Ascending aorta (tissue), 2 donors: ENCODE data around the gene AFAP1L2. TPM values are rescaled to one million over a fixed set of nuclear protein-coding genes. Genes with fewer than 3 reads are reported as not detected.

Source experiments
- DNase-seq, 2 donors: peaks; one replicate each; pipeline ENCODE4 v3.0.0-alpha.2; 2019; ENCODE audit warnings: low spot score in 2 of 2
- H3K27ac ChIP-seq, 2 donors: fragments of 200-600 bp; sonication (generic); one replicate each; pipeline ENCODE4 v1.5.1; 2016 to 2017; ENCODE audit warnings: mild to moderate bottlenecking in 1 of 2
- H3K27me3 ChIP-seq: fragments of 200-600 bp; sonication (generic); one replicate; pipeline ENCODE4 v1.5.1; 2017
- H3K36me3 ChIP-seq, 2 donors: fragments of 200-600 bp; sonication (generic); one replicate each; pipeline ENCODE4 v1.5.1; 2016
- H3K4me1 ChIP-seq, 2 donors: fragments of 200-600 bp; sonication (generic); one replicate each; pipeline ENCODE4 v1.5.1; 2016 to 2017; ENCODE audit warnings: mild to moderate bottlenecking in 1 of 2
- H3K4me3 ChIP-seq, 2 donors: fragments of 200-600 bp; sonication (generic); one replicate each; pipeline ENCODE4 v1.5.1; 2016 to 2017; ENCODE audit warnings: mild to moderate bottlenecking in 1 of 2
- H3K9me3 ChIP-seq, 2 donors: fragments of 200-600 bp; sonication (generic); one replicate each; pipeline ENCODE4 v1.5.1; 2016
- CTCF ChIP-seq, 3 experiments: fragments of 200-600 bp in 2 of 3; fragments of 450-650 bp in 1 of 3; sonication (generic) in 2 of 3; IDR thresholded peaks; one replicate each; pipeline ENCODE4 v1.5.1; 2016 to 2019; ENCODE audit warnings: antibody characterized with exemption in 3 of 3, mild to moderate bottlenecking in 1 of 3, moderate library complexity in 1 of 3
- intact Hi-C: fragments of 100-400 bp; cut with DNase I; formaldehyde crosslinking; loops from one replicate; pipeline ENCODE4 v1.15.1; 2023
- total RNA-seq: library from RNA; depleted of rRNA; stranded (reverse); fragments of >200 nt; gene quantifications from one replicate; pipeline ENCODE4 v1.1.0, GENCODE V29; 2016

The AFAP1L2 gene
- total RNA-seq, 1 donor from 2014 or later, result 30.4 TPM

DNA sequence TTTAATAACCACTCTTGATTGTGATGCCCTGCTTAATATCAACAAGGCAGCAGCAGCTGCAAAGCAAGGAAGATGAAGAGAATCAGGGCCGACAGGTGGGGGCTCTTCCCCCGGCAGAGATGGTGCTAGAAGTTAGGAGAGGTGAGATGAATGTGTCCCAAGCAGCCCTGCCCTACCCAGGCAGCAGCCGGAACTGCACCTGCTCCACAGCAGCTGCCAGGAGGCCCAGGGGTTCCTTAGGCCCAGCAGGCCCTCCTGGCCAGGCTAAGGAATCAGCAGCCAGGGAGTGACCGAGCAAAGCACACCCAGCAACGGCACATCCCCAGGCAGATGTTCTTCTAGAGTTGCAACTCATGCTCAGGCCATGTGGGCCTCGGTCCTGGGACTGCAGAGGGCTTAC, 17.9 kb downstream of the AFAP1L2 start:
- no peaks in the 10 kb centered on the region for H3K27me3 ChIP-seq
- DNase-seq, result peak in 1 of 2 donors; percentile 51
- no peak overlapping the region for H3K27ac ChIP-seq
- no peaks in the 10 kb centered on the region for H3K36me3 ChIP-seq
- intact Hi-C loops, result no loop called here
- H3K9me3 ChIP-seq, result no peaks in the 10 kb centered on the region
- H3K4me3 ChIP-seq, result no peak overlapping the region
- TF ChIP-seq CTCF (IDR thresholded peaks at IDR 0.05), result no peak
- H3K4me1 ChIP-seq, result peaks cover 0 to 6% of the 10 kb centered on the region in 2 donors

GRCh38 chr10:114385557-114385956, 18.7 kb downstream of the AFAP1L2 start:
- Histone ChIP-seq H3K9me3 (no peaks in the 10 kb centered on the region), H3K36me3 (no peaks in the 10 kb centered on the region), H3K4me1 (peaks cover 0 to 6% of the 10 kb centered on the region in 2 donors), H3K4me3 (no peak overlapping the region), H3K27ac (no peak overlapping the region), H3K27me3 (no peaks in the 10 kb centered on the region)
- no peak for TF ChIP-seq CTCF (IDR thresholded peaks at IDR 0.05)
- intact Hi-C loops, result no loop called here
- DNase-seq, result no peak

DNA sequence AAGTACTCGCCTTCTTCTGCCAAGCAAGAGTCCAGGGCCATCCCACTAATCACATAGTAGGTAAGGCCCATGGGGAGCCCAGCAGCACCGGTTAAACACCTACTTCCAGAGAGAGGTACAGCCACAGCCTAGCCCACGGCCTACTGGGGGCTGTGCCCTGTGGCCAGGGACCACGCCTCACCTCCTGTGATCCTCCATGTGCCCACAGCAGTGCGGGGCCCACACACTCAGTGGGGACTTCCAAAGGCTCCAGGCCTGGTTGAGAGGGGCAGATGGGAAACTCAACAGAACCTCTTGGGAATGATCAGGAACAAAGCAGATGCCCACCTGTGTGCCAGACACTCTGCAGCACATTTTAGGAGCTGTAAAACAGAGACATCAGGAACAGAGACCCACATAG, 19.7 kb downstream of the AFAP1L2 start:
- no peaks in the 10 kb centered on the region for H3K9me3 ChIP-seq
- H3K36me3 ChIP-seq, result no peaks in the 10 kb centered on the region
- no peak for TF ChIP-seq CTCF (IDR thresholded peaks at IDR 0.05)
- intact Hi-C loops, result no loop called here
- no peak overlapping the region for H3K27ac ChIP-seq
- H3K4me1 ChIP-seq, result peaks cover 0 to 5% of the 10 kb centered on the region in 2 donors
- no peak for DNase-seq
- H3K27me3 ChIP-seq, result no peaks in the 10 kb centered on the region
- no peak overlapping the region for H3K4me3 ChIP-seq

GRCh38 chr10:114384181-114384580, 20.1 kb downstream of the AFAP1L2 start:
- intact Hi-C loops, result no loop called here
- no peak for TF ChIP-seq CTCF (IDR thresholded peaks at IDR 0.05)
- DNase-seq, result no peak
- Histone ChIP-seq H3K27ac (no peak overlapping the region), H3K4me1 (peaks cover 0 to 3% of the 10 kb centered on the region in 2 donors), H3K9me3 (no peaks in the 10 kb centered on the region), H3K36me3 (no peaks in the 10 kb centered on the region), H3K4me3 (no peak overlapping the region), H3K27me3 (no peaks in the 10 kb centered on the region)

- DNase-seq, result no peak
- H3K27me3 ChIP-seq, result no peaks in the 10 kb centered on the region
- intact Hi-C loops, result no loop called here
- TF ChIP-seq CTCF (IDR thresholded peaks at IDR 0.05), result no peak
- no peak overlapping the region for H3K4me3 ChIP-seq
- no peaks in the 10 kb centered on the region for H3K4me1 ChIP-seq
- H3K27ac ChIP-seq, result no peak overlapping the region
- no peaks in the 10 kb centered on the region for H3K9me3 ChIP-seq
- H3K36me3 ChIP-seq, result no peaks in the 10 kb centered on the region
Measured at GRCh38 chr10:114380797-114381196, 23.5 kb downstream of the AFAP1L2 start.

DNA sequence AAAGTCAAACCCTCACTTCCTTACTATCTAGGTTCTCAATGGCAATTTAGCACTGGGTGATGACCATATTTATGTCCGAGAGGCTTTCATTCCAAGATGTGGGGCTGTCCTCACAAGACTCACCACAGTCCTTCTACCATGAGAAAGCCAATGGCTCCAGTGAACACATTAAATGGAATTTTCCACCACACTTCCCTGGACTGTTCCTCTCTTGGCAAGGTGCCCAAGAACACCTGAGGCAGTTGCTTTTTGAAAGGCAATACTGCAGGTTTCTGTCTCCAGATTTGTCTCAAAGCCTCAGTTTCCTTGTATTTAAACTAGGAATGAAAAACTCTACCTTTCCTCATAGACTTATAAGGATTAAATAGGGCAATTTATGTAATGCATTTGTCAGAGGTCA, 24.2 kb downstream of the AFAP1L2 start:
- no peaks in the 10 kb centered on the region for H3K36me3 ChIP-seq
- no peaks in the 10 kb centered on the region for H3K4me1 ChIP-seq
- H3K27me3 ChIP-seq, result no peaks in the 10 kb centered on the region
- H3K4me3 ChIP-seq, result no peak overlapping the region
- DNase-seq, result no peak
- no peak for TF ChIP-seq CTCF (IDR thresholded peaks at IDR 0.05)
- intact Hi-C loops, result no loop called here
- no peaks in the 10 kb centered on the region for H3K9me3 ChIP-seq
- no peak overlapping the region for H3K27ac ChIP-seq
